Measurements from ENCODE around the gene SUCNR1. TPM values are rescaled to one million over a fixed set of nuclear protein-coding genes. Genes with fewer than 3 reads are reported as not detected.

Gene SUCNR1
- total RNA-seq, 1 experiment from 2014 or later, result not detected

DNA sequence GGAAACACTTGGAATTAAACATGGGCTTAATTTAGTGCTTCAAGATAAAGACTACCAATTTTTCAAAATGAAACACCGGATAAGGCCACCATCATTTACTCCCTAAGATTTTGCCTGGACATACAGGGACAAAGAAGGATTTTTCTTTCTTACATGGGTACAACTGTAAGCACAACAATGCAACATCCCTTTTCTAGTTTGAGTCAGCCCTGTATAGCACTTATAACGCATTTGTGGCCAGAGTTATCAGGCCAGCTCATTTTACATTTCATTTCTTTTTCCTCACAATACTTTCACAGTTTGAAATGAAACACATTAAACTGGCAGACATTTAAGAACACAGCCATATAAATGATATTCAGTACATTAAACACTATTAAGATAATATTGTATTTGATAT, 9.8 kb upstream of the SUCNR1 start:
- intact Hi-C loops (cut with micrococcal nuclease), result no loop called here
- Mint-ChIP-seq H3K27me3 (ENCODE audit: insufficient read depth, unreplicated experiment) (no peaks in the 10 kb centered on the region), H3K9me3 (ENCODE audit: unreplicated experiment) (no peaks in the 10 kb centered on the region), H3K36me3 (ENCODE audit: insufficient read depth, unreplicated experiment) (no peaks in the 10 kb centered on the region), H3K4me3 (ENCODE audit: unreplicated experiment) (no peak overlapping the region), H3K4me1 (ENCODE audit: insufficient read depth, unreplicated experiment) (peaks cover 14% of the 10 kb centered on the region), H3K27ac (ENCODE audit: low read depth, unreplicated experiment) (no peak overlapping the region)
- TF ChIP-seq, protein P1, sequence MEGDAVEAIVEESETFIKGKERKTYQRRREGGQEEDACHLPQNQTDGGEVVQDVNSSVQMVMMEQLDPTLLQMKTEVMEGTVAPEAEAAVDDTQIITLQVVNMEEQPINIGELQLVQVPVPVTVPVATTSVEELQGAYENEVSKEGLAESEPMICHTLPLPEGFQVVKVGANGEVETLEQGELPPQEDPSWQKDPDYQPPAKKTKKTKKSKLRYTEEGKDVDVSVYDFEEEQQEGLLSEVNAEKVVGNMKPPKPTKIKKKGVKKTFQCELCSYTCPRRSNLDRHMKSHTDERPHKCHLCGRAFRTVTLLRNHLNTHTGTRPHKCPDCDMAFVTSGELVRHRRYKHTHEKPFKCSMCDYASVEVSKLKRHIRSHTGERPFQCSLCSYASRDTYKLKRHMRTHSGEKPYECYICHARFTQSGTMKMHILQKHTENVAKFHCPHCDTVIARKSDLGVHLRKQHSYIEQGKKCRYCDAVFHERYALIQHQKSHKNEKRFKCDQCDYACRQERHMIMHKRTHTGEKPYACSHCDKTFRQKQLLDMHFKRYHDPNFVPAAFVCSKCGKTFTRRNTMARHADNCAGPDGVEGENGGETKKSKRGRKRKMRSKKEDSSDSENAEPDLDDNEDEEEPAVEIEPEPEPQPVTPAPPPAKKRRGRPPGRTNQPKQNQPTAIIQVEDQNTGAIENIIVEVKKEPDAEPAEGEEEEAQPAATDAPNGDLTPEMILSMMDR (IDR thresholded peaks at IDR 0.05; ENCODE audit: unreplicated experiment), result no peak
- DNase-seq (ENCODE audit: unreplicated experiment), result no peak
- CTCF ChIA-PET, result no interaction called here
- POLR2A ChIA-PET, result interaction anchor here (0.6 kb wide), 1 partner anchor 723 kb away, joined by 3 read pairs; no protein-coding TSS in a partner anchor
- no TSS peak for BruUV-seq (replicated peaks)

DNA sequence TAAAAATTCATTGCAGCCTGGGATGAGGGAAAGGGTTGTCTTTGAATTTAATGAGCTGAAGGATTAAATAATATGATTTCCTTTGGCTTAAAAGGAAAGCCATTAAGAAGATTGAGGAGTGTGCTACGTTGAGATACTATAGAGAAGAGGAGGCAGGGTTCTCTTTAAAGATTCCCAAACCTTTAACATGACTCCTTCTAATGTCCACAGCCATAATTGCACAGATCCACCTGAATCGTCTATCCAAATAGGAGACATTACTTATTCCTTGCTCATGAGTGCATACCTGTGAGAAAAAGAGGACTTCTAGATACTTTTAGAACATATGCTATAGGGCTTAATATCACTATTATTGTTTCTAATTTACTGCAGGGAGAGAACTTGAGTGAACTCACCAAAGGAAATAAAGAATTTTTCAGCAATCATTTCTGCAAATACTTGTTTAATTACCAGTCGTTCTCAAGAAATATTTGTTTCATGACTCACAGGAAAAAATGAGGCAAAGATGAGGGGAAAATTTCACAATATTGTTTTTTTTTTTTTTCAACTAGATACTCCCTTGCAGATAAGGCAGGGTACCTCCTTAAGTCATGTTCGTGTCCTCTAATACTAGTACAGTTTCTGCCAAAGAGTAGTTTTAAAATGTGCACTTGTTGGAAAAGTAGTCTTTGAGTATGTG, 8.9 kb upstream of the SUCNR1 start:
- POLR2A ChIA-PET, result interaction anchor here (0.6 kb wide), 2 partner anchors 12 to 722 kb away, joined by 3 to 4 read pairs; no protein-coding TSS in a partner anchor
- Mint-ChIP-seq H3K36me3 (ENCODE audit: insufficient read depth, unreplicated experiment) (no peaks in the 10 kb centered on the region), H3K9me3 (ENCODE audit: unreplicated experiment) (no peaks in the 10 kb centered on the region), H3K4me3 (ENCODE audit: unreplicated experiment) (no peak overlapping the region), H3K4me1 (ENCODE audit: insufficient read depth, unreplicated experiment) (peaks cover 14% of the 10 kb centered on the region), H3K27me3 (ENCODE audit: insufficient read depth, unreplicated experiment) (no peaks in the 10 kb centered on the region), H3K27ac (ENCODE audit: low read depth, unreplicated experiment) (peak overlapping the region; percentile 18)
- CTCF ChIA-PET, result no interaction called here
- BruUV-seq (replicated peaks), result no TSS peak
- intact Hi-C loops (cut with micrococcal nuclease), result no loop called here
- DNase-seq (ENCODE audit: unreplicated experiment), result peak; percentile 63
- TF ChIP-seq, protein P1 (IDR thresholded peaks at IDR 0.05; ENCODE audit: unreplicated experiment), result no peak

DNA sequence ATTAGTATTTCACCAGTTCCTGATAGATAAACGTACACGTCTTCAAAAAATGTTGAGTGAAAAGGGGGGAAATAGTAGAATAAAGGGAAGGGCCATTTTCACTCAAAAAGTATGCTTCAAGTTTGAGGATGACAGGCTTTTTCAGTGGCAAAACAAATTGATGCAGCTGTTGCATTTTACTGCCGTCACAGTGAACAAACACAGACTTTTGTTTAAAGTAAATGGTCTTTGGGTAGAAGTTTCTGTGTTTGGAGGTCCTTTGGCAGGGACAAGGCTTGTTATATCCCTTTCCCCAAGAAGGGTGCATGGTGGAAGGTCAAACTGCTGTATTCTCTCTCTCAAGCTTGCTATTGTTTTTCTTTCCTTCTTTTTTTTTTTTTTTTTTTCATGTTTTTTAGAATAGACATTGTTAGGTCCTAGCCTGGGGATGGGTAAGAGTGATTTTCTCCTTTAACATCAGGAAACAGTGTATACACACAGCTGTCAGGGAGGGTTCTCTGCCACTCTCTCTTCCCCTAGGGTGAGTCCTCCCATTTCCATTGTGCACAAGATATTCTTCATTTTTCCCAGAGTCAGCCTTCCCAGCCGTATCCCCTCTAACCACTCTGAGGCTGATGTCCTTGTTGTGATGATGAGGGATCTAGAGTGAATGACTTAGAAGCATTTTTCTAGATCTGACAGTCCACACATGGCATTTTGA, 6.6 kb upstream of the SUCNR1 start:
- no peaks in the 10 kb centered on the region for H3K36me3 Mint-ChIP-seq (ENCODE audit: insufficient read depth, unreplicated experiment)
- TF ChIP-seq, protein P1 (IDR thresholded peaks at IDR 0.05; ENCODE audit: unreplicated experiment), result no peak
- ChIA-PET CTCF (no interaction called here), POLR2A (no interaction called here)
- no peak for DNase-seq (ENCODE audit: unreplicated experiment)
- no peaks in the 10 kb centered on the region for H3K9me3 Mint-ChIP-seq (ENCODE audit: unreplicated experiment)
- no peak overlapping the region for H3K4me3 Mint-ChIP-seq (ENCODE audit: unreplicated experiment)
- no TSS peak for BruUV-seq (replicated peaks)
- peaks cover 14% of the 10 kb centered on the region for H3K4me1 Mint-ChIP-seq (ENCODE audit: insufficient read depth, unreplicated experiment)
- no peak overlapping the region for H3K27ac Mint-ChIP-seq (ENCODE audit: low read depth, unreplicated experiment)
- intact Hi-C loops (cut with micrococcal nuclease), result no loop called here
- H3K27me3 Mint-ChIP-seq (ENCODE audit: insufficient read depth, unreplicated experiment), result no peaks in the 10 kb centered on the region

DNA sequence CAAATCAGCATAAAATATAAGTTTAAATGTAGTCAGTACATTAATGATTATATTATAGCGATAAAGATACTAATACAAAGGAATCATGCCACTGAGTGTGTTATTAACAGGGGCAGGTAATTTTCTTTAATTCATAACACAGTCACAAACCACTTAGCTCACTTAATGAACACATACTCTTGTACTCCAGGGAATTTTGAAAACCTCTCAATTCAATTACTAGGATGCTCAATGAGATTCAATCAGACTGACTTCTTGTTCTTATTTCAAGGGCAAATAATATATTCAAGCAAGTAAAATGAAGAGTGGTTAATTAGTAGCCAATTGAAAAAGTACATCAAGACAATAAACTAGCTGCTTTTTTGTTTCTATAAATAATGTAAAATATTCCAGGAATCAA, 5.8 kb upstream of the SUCNR1 start:
- Mint-ChIP-seq H3K27me3 (ENCODE audit: insufficient read depth, unreplicated experiment) (no peaks in the 10 kb centered on the region), H3K27ac (ENCODE audit: low read depth, unreplicated experiment) (no peak overlapping the region), H3K9me3 (ENCODE audit: unreplicated experiment) (no peaks in the 10 kb centered on the region), H3K36me3 (ENCODE audit: insufficient read depth, unreplicated experiment) (no peaks in the 10 kb centered on the region), H3K4me1 (ENCODE audit: insufficient read depth, unreplicated experiment) (peaks cover 14% of the 10 kb centered on the region), H3K4me3 (ENCODE audit: unreplicated experiment) (no peak overlapping the region)
- no peak for DNase-seq (ENCODE audit: unreplicated experiment)
- CTCF ChIA-PET, result interaction anchor here (0.7 kb wide), 2 partner anchors 135 to 640 kb away, joined by 3 read pairs; no protein-coding TSS in a partner anchor
- intact Hi-C loops (cut with micrococcal nuclease), result no loop called here
- BruUV-seq (replicated peaks), result no TSS peak
- POLR2A ChIA-PET, result no interaction called here
- TF ChIP-seq, protein P1 (IDR thresholded peaks at IDR 0.05; ENCODE audit: unreplicated experiment), result no peak
